Myocyte (in vitro differentiated cells): ENCODE measurements around the gene BLOC1S4. TPM values are rescaled to one million over a fixed set of nuclear protein-coding genes. Genes with fewer than 3 reads are reported as not detected.
"Not testable (repeated sequence)": the region's sequence is repeated elsewhere in the genome, so short reads cannot be mapped to it uniquely, and the experiment has no call there.

Source experiments
- DNase-seq: peaks from one replicate; pipeline ENCODE4 v3.0.0-alpha.2; 2012; ENCODE audit warnings: low read depth
- polyA plus RNA-seq: library from polyadenylated mRNA; unstranded; fragments of >200 nt; gene quantifications from one replicate; pipeline ENCODE4 v1.2.1, GENCODE V29; 2012; ENCODE audit warnings: missing spikeins
- total RNA-seq: library from RNA; depleted of rRNA; stranded (reverse); fragments of >200 nt; gene quantifications from 2 replicates; pipeline ENCODE4 v1.2.3, GENCODE V29; 2014

BLOC1S4 gene, protein sequence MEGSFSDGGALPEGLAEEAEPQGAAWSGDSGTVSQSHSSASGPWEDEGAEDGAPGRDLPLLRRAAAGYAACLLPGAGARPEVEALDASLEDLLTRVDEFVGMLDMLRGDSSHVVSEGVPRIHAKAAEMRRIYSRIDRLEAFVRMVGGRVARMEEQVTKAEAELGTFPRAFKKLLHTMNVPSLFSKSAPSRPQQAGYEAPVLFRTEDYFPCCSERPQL
- 32.8 and 35.1 TPM in 2 replicates for total RNA-seq
- polyA plus RNA-seq, result 16.0 TPM

DNA sequence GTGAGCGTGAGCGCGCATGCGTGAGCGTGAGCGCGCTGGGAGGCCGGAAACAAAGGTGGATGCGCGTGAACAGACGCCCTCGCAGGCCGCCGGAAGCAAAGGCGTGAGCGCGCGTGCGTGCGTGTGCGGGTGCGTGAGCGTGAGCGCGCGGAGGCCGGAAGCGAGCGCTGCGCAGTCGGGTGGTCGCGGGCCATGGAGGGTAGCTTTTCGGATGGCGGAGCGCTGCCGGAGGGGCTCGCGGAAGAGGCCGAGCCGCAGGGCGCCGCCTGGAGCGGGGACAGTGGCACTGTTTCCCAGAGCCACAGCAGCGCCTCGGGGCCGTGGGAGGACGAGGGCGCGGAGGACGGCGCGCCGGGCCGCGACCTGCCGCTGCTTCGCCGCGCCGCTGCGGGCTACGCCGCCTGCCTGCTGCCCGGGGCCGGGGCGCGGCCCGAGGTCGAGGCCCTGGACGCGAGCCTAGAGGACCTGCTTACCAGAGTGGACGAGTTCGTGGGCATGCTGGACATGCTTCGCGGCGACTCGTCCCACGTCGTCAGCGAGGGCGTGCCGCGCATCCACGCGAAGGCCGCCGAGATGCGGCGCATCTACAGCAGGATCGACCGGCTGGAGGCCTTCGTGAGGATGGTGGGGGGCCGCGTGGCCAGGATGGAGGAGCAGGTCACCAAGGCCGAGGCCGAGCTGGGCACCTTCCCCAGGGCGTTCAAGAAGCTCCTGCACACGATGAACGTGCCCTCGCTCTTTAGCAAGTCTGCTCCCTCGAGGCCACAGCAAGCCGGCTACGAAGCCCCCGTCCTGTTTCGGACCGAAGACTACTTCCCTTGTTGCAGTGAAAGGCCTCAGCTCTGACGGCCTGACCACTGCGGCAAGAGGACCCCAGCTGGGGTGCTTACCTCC lies at the start of gene BLOC1S4:
Gene BLOC1S4, plus strand, starts transcription at position 157 of the 894 bp plus-strand sequence. Its CDS starts 36 bp downstream, at position 193.
- peak; percentile 92 for DNase-seq

DNA sequence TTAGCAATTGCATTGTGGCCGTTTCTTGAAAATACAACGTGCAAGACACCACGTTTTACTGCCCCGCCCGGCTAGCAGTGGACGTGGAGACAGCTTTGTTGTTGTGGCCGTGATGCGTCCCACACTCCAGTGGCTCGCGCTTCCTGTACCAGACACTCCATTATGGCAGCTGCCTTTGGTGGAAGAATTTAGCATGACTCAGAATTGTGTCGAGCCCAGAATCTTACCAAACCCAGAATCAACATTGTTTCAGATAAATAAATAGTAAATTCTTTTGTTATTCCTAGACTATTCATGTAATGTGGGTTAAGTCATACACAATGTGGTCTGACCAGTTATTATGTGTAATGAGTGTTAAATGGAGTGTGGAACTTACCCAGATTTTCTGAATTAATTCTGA lies 47.6 kb upstream of the BLOC1S4 start:
- peak; percentile 47 for DNase-seq

DNA sequence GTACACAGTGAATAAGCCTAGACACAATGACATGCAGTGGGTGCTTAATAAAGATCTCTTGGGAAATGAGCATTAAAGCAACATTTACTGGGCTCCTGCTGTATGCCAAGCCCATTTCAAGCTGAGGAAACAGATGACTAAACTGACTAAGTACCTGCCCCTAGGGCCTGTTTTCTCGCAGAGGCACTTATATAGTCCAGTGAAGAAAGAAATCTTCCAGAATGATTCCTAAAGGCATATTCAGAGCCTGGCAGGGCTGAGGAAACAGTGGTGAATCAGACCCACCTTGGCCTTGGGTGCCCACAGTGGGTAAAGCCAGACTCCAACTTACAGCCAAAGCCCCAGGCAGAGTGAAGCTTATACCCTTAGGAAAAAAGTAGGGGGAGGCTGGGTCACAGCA lies 44.3 kb upstream of the BLOC1S4 start:
- no peak for DNase-seq

DNA sequence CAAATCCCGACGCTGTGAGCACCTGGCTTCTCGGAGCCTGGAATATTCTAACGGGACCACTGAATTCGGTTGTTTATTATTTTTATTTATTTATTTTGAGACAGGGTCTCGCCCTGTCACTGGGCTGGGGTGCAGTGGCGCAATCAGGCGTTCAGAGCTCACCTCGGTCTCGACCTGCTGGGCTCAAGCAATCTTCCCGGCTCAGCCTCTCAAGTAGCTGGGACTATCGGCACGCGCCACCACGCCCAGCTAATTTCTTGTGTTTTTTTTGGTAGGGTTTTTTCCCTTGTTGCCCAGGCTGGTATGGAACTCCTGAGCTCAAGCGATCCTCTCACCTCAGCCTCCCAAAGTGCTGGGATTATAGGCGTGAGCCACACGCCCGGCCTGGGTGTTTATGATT lies 43.8 kb upstream of the BLOC1S4 start:
- no peak for DNase-seq

DNA sequence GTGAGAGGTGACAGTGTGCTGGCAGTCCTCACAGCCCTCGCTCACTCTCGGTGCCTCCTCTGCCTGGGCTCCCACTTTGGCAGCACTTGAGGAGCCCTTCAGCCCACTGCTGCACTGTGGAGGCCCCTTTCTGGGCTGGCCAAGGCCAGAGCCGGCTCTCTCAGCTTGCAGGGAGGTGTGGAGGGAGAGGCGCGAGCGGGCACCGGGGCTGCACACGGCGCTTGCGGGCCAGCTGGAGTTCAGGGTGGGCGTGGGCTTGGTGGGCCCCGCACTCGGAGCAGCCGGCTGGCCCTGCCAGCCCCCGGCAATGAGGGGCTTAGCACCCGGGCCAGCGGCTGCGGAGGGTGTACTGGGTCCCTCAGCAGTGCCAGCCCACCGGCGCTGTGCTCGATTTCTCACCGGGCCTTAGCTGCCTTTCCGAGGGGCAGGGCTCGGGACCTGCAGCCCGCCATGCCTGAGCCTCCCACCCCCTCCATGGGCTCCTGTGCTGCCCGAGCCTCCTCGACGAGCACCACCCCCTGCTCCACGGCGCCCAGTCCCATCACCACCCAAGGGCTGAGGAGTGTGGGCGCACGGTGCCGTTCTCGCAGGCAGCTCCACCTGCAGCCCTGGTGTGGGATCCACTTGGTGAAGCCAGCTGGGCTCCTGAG lies 43.3 kb upstream of the BLOC1S4 start:
- DNase-seq, result not testable (repeated sequence)

DNA sequence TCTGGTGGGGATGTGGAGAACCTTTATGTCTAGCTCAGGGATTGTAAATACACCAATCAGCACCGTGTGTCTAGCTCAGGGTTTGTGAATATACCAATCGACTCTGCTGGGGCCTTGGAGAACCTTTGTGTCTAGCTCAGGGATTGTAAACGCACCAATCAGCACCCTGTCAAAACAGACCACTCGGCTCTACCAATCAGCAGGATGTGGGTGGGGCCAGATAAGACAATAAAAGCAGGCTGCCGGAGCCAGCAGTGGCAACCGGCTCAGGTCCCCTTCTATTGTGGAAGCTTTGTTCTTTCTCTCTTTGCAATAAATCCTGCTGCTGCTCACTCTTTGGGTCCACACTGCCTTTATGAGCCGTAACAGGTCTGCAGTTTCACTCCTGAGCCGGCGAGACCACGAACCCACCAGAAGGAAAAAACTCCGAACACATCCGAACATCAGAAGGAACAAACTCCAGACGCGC lies 42.7 kb upstream of the BLOC1S4 start:
- DNase-seq, result peak; percentile 34

DNA sequence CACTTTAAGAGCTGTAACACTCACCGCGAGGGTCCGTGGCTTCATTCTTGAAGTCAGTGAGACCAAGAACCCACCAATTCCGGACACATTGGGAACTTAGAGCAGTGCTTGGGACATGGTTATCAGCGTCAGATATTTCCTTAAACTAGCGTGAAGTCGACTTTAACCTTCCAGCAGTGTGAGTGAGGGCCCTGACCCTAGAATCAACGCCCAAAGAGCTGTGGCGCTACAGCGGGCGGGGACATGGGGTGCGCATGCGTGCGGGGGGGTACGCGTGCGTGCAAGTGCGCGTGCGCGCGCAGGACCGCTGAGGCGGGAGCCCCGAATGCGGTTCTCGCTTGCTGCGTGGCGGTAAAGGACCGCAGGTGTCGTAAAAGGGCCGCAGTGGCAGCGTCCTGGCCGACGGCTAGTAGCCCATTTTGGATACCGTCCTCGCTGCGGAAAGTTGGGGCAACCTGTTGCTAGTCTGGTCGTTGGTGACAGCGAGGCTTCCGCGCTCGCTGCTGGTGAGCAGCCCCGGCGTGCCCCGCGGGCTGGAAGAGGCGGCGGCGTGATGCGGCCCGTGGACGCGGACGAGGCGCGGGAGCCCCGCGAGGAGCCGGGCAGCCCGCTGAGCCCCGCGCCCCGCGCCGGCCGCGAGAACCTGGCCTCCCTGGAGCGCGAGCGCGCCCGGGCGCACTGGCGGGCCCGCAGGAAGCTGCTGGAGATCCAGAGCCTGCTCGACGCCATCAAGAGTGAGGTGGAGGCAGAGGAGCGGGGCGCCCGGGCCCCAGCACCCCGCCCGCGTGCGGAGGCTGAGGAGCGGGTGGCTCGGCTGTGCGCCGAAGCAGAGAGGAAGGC lies 42.1 kb upstream of the BLOC1S4 start:
- peak; percentile 96 for DNase-seq

DNA sequence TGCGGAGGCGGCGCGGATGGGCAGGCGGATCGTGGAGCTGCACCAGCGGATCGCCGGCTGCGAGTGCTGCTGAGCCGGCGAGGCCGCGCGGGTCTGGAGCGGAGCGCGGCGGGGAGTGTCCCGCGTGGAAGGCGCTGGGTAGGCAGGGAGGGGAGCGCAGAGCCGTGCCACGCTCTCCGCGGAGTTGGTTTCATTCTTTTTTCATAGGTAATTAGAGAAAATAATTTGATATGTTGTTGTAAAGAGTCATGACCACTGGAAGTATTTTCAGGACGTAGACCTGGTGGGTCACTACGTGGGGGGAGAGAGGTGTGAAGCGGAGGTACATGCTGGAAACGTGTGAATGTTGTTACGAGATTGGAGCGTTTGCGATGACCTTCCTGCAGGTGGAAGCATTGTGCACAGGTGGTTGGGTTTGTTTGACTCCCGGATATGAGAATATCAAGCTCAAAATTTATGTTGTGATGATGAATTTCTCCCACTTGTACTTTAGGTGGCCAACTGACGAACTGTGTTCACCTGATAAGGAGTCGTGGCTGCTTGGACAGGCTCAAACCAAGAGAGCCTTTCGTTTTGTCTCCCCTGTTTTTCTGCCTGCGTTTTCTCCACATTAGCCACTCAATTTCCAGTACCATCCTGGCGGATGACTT lies 41.3 kb upstream of the BLOC1S4 start:
- peak; percentile 24 for DNase-seq

DNA sequence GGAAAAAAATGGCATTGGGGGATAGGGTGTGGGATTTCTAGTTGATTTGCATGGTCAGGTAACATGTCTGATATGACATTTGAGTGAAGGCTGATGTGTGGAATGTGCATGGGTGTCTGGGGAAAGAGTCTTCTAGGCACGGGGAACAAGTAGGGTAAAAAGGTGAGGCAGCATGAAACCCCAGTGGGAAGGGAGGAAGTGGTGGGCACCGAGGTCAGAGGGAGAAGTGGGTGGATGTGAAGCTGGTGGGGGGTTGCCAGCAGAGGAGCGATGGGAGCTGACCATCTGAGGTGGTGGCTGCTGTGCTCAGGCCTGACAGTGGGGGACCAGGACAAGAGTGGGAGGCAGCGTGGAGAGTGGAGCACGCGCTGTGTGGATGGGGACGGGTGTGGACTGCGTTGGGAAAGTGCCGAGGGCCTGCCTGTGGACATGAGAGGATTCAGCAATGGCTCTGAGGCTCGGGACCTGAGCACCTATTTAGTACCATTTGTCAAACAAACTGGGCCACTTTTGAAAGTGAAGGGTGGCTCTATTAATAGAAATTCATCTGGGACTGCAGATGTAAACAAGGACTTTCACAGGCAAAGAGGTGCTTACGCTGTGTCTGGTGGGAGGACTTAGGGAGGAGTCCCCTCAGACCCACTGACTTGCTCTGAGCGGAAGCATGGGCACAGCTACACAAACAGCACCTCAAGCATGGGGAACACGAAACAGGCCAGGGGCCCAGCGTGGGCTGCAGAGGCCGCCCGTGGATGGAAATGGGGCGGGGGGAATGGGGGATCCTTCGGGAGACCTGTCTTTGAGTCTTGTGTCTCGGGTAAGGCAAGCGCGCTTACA lies 39.0 kb upstream of the BLOC1S4 start:
- DNase-seq, result no peak

DNA sequence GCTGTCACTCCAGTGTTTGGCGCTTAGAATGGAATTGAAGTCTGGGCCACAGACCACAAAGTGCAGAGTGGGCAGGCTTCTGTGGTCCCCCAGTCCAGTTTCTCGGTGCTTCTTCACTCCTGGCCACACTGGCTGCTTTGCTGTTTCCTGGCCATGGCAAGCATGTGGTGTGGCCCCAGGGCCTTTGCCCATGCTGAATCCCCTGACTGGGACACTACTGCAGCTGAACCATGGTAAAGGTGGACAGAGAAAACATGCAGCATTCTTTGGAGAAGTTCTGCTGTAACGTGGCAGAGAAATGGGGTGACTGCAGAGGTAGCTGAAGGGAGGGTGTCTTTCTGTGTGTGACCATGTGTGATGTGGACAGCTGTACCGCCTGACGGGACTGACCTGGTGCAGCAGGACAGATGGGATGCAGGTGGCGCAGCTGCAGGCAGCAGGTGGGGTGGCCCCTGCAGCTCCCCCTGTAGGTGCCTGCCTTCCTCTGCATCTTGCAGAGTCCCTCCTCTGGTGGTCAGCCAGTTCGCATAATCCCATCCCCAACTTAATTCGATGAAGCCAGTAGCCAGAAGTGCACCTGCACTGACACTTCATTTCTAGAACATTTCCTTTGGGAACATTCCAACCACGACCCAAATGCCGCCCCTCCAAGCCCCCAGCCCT lies 35.5 kb upstream of the BLOC1S4 start:
- DNase-seq, result peak; percentile 28

DNA sequence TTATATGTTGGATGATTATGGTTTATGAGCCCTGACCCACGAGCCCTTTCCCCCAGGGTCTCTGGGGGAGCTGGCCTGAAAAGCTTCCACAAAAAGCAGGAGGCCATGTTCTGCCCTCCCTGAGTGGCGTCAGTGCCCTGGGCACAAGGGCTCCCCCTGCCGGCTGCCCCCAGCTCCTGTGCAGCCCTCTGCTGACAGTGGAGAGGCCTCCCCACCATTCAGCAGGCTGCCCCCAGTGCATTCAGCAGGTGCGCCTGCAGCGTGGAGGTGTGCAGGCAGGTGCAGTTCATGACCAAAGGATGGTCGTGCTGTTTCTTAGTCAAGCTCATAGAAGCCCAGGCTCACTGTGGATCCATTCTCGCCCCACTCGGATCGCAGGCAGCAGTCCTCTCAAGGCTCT lies 34.8 kb upstream of the BLOC1S4 start:
- DNase-seq, result no peak

DNA sequence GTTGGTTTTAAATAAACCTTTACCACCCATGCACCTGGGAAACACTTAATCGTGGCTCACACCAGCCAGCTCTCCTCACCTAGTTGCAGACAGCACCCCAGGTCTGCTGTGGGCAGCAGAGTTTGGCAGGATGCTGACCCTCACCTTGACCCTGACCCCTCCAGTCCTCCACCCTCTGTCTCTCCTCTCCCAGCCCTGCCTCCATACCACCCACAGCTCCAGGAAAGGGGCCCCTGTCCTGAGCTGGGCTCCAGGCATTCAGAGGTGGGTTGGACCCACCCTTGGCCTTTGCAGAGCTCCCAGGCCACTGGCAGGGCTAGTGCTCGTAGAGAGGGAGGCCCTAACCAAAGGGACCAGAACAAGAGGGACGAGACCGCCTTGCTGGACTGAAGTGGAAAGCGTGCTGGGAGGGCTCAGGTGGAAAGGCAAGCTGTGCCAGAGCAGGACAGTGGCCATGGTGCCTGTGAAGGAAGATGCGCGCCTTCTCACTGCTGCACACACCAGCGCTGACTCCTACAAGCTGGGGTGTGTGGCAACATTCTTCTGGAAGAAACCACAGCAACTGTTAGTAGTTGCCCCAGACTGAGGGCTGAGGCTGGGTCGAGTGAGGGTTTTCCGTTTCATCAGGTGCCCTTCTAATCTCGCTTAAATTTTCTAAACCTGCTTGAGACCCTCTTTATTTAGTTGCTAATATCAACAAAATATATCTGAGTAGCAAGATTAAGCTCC lies 32.9 kb upstream of the BLOC1S4 start:
- no peak for DNase-seq

DNA sequence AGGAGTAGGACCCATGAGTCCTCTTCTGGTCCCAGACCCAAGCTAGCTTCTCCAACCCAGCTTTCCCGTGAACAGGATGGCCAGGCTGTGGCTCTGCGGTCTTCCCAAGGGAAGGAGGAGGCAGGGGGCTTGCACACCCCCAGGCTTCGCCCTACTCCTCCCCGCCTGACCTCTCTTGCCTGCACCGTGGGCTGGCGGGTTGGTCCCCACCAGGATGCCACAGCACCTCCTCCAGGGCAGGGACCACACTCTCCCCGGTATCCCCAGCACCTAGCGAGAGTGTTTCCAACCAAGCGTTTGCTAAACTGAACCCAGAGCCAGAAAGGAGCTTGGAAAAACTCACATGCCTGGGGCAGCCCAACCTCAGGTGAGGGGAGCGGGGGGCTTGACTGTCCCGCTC lies 31.3 kb upstream of the BLOC1S4 start:
- DNase-seq, result no peak

DNA sequence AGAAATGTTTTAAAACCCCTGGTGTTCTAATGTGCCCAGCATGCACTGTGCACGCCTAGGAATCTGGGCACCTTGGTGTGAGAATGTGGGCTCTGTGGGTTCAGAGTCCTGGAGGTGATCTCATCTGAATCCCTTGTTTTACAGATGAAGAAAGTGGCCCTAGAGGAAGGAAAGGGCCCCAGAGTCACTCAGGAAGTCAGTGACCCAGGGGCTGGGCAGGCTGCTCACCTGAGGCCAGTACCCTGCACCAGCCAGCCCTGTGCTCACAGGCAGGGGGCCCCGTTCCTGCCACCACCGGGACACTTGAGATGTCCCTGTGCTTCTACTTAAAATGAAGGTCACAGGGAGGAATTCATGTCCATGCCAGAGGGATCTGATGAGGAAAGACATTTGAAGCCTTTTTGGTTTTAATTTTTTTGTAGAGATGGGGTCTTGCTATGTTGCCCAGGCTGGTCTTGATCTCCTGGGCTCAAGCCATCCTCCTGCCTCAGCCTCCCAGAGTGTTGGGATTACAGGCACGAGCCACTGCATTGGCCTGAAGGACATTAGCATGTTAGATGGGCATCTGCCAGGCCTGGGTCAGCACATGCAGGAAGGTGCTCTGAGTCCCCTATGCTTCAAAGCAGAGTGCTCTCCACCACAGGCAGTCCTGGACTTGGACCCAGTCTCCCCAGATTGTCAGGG lies 29.7 kb upstream of the BLOC1S4 start:
- DNase-seq, result no peak

DNA sequence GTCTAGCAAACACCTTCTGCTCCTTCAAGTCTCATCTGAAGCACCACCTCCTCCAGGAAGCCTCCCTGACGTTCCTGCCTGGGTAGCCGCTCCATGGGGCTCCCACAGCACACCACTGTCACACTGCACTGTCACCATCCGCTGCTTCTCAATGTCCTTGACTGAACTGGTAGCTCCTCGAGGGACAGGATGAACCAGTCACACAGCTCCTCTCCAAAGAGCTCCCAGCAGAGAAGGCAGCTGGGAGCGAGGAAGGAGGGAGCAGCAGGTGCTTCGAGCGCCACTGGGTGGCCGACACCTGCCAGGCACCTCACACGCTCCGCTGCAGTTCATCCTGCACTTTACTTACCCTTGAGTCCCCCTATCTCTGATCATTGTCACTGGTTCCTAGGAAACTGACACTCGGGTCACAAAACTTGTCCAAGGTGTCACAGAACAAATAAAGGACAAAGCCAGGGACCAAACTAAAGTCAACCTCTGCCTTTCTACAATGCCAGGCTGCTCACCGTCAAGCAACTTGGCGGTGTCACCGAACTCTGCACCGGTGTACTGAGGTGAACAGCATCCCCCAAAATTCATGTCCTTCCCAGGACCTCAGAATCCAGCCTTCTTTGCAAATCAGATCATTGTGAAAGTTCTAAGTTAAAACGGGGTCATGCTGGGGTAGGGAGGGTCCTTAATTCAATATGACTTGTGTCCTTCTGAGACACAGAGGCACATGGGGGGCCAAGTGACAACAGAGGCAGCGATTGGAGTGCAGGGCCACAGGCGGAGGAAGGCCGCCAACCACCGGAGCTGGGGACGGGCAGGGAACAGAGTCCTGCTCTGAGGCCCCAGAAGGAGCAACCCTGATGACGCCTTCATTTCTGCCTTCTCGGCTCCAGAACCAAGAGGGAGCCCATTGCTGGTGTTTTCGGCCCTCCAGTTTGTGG lies 27.8 kb upstream of the BLOC1S4 start:
- peak; percentile 43 for DNase-seq

DNA sequence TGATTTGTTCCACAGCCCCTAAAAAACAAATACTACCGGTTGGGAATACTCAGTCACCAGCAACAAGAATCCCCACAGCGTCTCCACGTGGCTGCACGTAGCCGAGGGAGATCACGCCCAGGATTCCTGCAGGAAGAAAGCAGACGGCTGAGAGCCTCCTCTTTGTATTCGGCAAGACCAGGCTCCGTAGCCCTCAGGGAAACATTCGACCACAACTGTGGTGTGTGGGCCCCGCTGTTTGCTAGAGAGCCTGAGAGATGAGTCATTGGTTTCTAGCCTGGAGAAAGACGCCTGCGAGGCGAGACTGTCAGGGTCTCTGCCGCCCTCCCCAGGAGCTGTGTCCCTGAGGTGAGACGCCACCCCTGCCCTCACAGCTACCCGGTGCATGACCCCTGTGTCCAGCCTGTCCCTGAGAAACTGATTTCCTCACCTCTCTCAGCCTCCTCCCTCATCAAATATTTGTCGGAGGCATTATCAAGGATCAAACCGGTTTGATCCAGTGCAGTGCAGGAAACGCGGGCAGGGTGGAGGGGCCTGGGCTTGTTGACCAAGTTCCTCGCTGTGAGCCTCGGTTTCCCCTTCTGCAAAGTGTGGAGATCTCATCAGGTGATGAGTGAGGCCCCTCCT lies 27.0 kb upstream of the BLOC1S4 start:
- peak; percentile 97 for DNase-seq
